HEK293 (cell line): ENCODE data around the gene SERINC4.

Source experiments
- CTCF ChIA-PET: fragments of 350-600 bp; formaldehyde crosslinking; extraction: SDS; loops from one replicate; lab custom pipeline; 2021; ENCODE audit warnings: antibody characterized with exemption; lab: Yijun Ruan, JAX
- POLR2A ChIA-PET: fragments of 300-600 bp; formaldehyde crosslinking; extraction: SDS; loops from one replicate; lab custom pipeline; 2020; ENCODE audit warnings: antibody characterized with exemption, inconsistent platforms; lab: Yijun Ruan, JAX
- H3K27ac ChIP-seq: fragments of 200-500 bp; sonication (Bioruptor generic); 2 replicates; pipeline ENCODE4 v1.5.1; 2014; ENCODE audit warnings: low read depth, low read length, control low read depth, inconsistent platforms; ENCODE audit errors: extremely low read depth
- H3K36me3 ChIP-seq, 2 experiments: fragments of 200-500 bp in 1 of 2; sonication (Bioruptor generic) in 1 of 2; 1 replicate in 1 of 2; 2 replicates in 1 of 2; pipeline ENCODE4 v1.5.1; 2014 to 2017; ENCODE audit warnings: inconsistent platforms in 2 of 2, low read length in 2 of 2; ENCODE audit not compliant: control insufficient read depth in 2 of 2, insufficient read depth in 1 of 2
- H3K4me1 ChIP-seq: fragments of 200-500 bp; sonication (Bioruptor generic); 2 replicates; pipeline ENCODE4 v1.5.1; 2014; ENCODE audit warnings: mild to moderate bottlenecking, low read length, inconsistent platforms; ENCODE audit not compliant: control insufficient read depth, insufficient read depth
- H3K4me3 ChIP-seq: 2 replicates; pipeline ENCODE4 v1.5.1; 2011; ENCODE audit warnings: low read depth, mild to moderate bottlenecking, control low read depth, low read length, moderate library complexity
- H3K9me3 ChIP-seq: fragments of 200-500 bp; sonication (Bioruptor generic); 2 replicates; pipeline ENCODE4 v1.5.1; 2014; ENCODE audit warnings: low read depth, low read length, inconsistent platforms; ENCODE audit not compliant: control insufficient read depth, insufficient read depth
- GLIS1 ChIP-seq: fragments of 450-650 bp; formaldehyde crosslinking; IDR thresholded peaks from 2 replicates; pipeline ENCODE4 v1.5.1; 2016; ENCODE audit warnings: missing biosample characterization, missing genetic modification characterization
- KLF1 ChIP-seq: fragments of 450-650 bp; formaldehyde crosslinking; IDR thresholded peaks from 2 replicates; pipeline ENCODE4 v1.5.1; 2016; ENCODE audit warnings: missing biosample characterization, missing genetic modification characterization
- KLF9 ChIP-seq: fragments of 450-650 bp; formaldehyde crosslinking; IDR thresholded peaks from 2 replicates; pipeline ENCODE4 v1.5.1; 2016; ENCODE audit warnings: missing biosample characterization, missing genetic modification characterization, low read depth
- SETDB1 ChIP-seq: IDR thresholded peaks from one replicate; pipeline ENCODE4 v1.6.1; 2017; ENCODE audit warnings: mild to moderate bottlenecking, low read length, moderate library complexity, mixed read lengths; ENCODE audit not compliant: insufficient read length
- SP7 ChIP-seq: fragments of 450-650 bp; formaldehyde crosslinking; IDR thresholded peaks from 2 replicates; pipeline ENCODE4 v1.5.1; 2016; ENCODE audit warnings: missing biosample characterization, missing genetic modification characterization
- TRIM28 ChIP-seq: IDR thresholded peaks from 2 replicates; pipeline ENCODE4 v1.6.1; 2011; ENCODE audit warnings: low read length, control low read depth, borderline replicate concordance
- ZBTB17 ChIP-seq: fragments of 450-650 bp; formaldehyde crosslinking; IDR thresholded peaks from 2 replicates; pipeline ENCODE4 v1.5.1; 2016; ENCODE audit warnings: missing biosample characterization, missing genetic modification characterization
- ZBTB21 ChIP-seq: fragments of 450-650 bp; formaldehyde crosslinking; IDR thresholded peaks from 2 replicates; pipeline ENCODE4 v1.5.1; 2017; ENCODE audit warnings: missing biosample characterization, missing genetic modification characterization
- ZFP3 ChIP-seq: fragments of 450-650 bp; formaldehyde crosslinking; IDR thresholded peaks from 2 replicates; pipeline ENCODE4 v1.5.1; 2016; ENCODE audit warnings: low read depth, missing biosample characterization, missing genetic modification characterization
- ZFP41 ChIP-seq: fragments of 450-650 bp; formaldehyde crosslinking; IDR thresholded peaks from 2 replicates; pipeline ENCODE4 v1.5.1; 2016; ENCODE audit warnings: missing biosample characterization, missing genetic modification characterization, borderline replicate concordance
- ZNF169 ChIP-seq: fragments of 450-650 bp; formaldehyde crosslinking; IDR thresholded peaks from 2 replicates; pipeline ENCODE4 v1.5.1; 2016; ENCODE audit warnings: missing biosample characterization, missing genetic modification characterization
- ZNF350 ChIP-seq: fragments of 450-650 bp; formaldehyde crosslinking; IDR thresholded peaks from 2 replicates; pipeline ENCODE4 v1.5.0; 2017; ENCODE audit warnings: missing biosample characterization, mild to moderate bottlenecking, missing genetic modification characterization
- ZNF394 ChIP-seq: fragments of 450-650 bp; formaldehyde crosslinking; IDR thresholded peaks from 2 replicates; pipeline ENCODE4 v1.5.1; 2016; ENCODE audit warnings: missing biosample characterization, missing genetic modification characterization, mild to moderate bottlenecking, moderate library complexity, borderline replicate concordance
- ZNF416 ChIP-seq: fragments of 450-650 bp; formaldehyde crosslinking; IDR thresholded peaks from 2 replicates; pipeline ENCODE4 v1.5.1; 2016; ENCODE audit warnings: missing biosample characterization, missing genetic modification characterization
- ZNF473 ChIP-seq: fragments of 450-650 bp; formaldehyde crosslinking; IDR thresholded peaks from 2 replicates; pipeline ENCODE4 v1.5.1; 2017; ENCODE audit warnings: missing biosample characterization, missing genetic modification characterization
- ZNF510 ChIP-seq: fragments of 450-650 bp; formaldehyde crosslinking; IDR thresholded peaks from 2 replicates; pipeline ENCODE4 v1.5.1; 2018; ENCODE audit warnings: mild to moderate bottlenecking, missing genetic modification characterization, missing biosample characterization; ENCODE audit not compliant: insufficient replicate concordance
- ZNF76 ChIP-seq: fragments of 450-650 bp; formaldehyde crosslinking; IDR thresholded peaks from 2 replicates; pipeline ENCODE4; 2016; ENCODE audit warnings: low read depth, missing biosample characterization, missing genetic modification characterization, borderline replicate concordance
- TF ChIP-seq, protein P1 (sequence below): fragments of 450-650 bp; formaldehyde crosslinking; IDR thresholded peaks from 2 replicates; pipeline ENCODE4 v1.5.1; 2016; ENCODE audit warnings: missing biosample characterization, missing genetic modification characterization
- TF ChIP-seq, protein P2 (sequence below): fragments of 450-650 bp; formaldehyde crosslinking; IDR thresholded peaks from 2 replicates; pipeline ENCODE4 v1.5.1; 2016; ENCODE audit warnings: missing biosample characterization, missing genetic modification characterization
- TF ChIP-seq, protein P3 (sequence below): fragments of 450-650 bp; formaldehyde crosslinking; IDR thresholded peaks from 2 replicates; pipeline ENCODE4 v1.5.1; 2017; ENCODE audit warnings: missing biosample characterization, missing genetic modification characterization

SERINC4 gene

DNA sequence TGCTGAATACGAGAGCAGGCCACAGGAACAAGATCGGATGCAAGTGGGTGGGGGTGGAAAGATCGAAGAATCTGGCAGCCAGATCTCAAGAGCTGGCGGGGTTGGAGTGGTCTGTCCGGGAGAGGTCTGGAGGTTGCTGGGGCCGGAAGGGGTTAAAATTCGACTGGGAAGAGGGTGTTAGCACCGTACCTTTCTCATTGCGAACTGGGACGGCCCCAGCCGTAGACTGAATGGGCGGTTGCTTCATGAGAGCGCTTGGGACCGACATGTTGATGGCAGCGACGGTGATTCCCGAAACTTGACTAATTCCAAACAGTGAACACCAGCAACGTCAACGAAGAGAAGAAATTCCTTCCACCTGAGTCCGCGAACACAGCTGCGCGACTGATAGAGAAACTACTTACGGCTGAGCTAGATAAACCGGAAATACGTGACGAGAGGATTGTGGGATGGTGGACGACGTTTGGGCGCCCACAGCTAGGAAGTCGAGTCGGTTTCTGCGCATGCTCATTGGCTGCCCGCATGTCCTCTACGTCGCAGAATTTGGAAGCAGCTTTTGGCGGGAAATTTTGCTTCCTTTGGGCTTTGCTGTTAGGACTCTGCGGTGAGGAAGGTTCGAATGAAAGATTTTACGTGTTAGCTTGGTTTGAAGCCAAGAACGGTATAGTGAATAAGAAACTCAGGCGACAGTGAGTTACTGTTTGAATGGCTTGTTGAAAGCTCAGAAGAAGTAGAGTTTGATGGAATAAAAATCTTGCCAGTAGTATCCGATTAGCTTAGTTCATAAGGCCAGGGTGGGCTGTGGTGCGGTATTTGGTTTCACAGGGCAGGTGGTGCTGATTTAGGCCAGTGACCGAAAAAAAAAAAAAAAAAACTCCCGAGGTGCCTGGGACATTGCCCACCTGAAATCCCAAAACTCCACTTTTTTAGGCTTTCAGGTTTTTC is 24.6 kb upstream of the SERINC4 start, which contains the start of gene MFAP1 (continued):
- peak; percentile 18; the same call in 1 of the 2 replicates for TF ChIP-seq TRIM28
- TF ChIP-seq ZBTB21 (tag by site-specific recombination) = peak; percentile 71
- TF ChIP-seq KLF1 (tag by site-specific recombination) = no peak
- TF ChIP-seq, protein P1, sequence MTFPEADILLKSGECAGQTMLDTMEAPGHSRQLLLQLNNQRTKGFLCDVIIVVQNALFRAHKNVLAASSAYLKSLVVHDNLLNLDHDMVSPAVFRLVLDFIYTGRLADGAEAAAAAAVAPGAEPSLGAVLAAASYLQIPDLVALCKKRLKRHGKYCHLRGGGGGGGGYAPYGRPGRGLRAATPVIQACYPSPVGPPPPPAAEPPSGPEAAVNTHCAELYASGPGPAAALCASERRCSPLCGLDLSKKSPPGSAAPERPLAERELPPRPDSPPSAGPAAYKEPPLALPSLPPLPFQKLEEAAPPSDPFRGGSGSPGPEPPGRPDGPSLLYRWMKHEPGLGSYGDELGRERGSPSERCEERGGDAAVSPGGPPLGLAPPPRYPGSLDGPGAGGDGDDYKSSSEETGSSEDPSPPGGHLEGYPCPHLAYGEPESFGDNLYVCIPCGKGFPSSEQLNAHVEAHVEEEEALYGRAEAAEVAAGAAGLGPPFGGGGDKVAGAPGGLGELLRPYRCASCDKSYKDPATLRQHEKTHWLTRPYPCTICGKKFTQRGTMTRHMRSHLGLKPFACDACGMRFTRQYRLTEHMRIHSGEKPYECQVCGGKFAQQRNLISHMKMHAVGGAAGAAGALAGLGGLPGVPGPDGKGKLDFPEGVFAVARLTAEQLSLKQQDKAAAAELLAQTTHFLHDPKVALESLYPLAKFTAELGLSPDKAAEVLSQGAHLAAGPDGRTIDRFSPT (tag by site-specific recombination) = no peak
- TF ChIP-seq GLIS1 (tag by site-specific recombination) = no peak
- peak; percentile 26 for TF ChIP-seq SETDB1
- TF ChIP-seq ZFP3 (tag by site-specific recombination) = no peak
- TF ChIP-seq ZBTB17 (tag by site-specific recombination) = peak; percentile 95
- no peak for TF ChIP-seq ZNF169 (tag by site-specific recombination)
- no peak for TF ChIP-seq KLF9
- TF ChIP-seq ZNF394 (tag by site-specific recombination) = peak; percentile 20; the same call in 1 of the 2 replicates
- no peak for TF ChIP-seq ZNF510

DNA sequence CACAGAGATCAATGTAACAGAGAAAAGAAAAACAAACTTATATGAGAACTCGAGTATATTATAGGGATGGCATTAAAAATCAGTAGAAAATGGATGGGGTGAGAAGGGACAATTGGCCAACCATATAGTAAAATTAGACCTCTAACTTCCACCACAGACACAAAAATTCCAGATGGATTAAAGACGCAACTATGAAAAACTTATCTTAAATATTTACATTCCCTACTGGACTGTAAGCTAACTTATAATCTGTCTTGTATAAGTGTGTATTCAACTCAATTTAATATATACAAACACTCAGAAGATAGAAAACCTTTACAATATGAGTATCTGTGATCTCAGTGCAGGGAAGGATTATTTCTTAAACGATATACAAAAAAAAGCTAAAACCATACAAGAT is 21.5 kb upstream of the SERINC4 start:
- POLR2A ChIA-PET = interaction anchor here (0.9 to 1.0 kb wide), 3 partner anchors 10 to 21 kb away, joined by 3 to 4 read pairs (median 3); partner anchors contain the start of gene HYPK
- H3K4me3 ChIP-seq = no peak overlapping the region
- H3K27ac ChIP-seq = no peak overlapping the region
- peaks cover 11 to 25% of the 10 kb centered on the region in 2 experiments; a peak in 2 of 3 replicates for H3K36me3 ChIP-seq
- CTCF ChIA-PET = no interaction called here
- TF ChIP-seq, protein P2, sequence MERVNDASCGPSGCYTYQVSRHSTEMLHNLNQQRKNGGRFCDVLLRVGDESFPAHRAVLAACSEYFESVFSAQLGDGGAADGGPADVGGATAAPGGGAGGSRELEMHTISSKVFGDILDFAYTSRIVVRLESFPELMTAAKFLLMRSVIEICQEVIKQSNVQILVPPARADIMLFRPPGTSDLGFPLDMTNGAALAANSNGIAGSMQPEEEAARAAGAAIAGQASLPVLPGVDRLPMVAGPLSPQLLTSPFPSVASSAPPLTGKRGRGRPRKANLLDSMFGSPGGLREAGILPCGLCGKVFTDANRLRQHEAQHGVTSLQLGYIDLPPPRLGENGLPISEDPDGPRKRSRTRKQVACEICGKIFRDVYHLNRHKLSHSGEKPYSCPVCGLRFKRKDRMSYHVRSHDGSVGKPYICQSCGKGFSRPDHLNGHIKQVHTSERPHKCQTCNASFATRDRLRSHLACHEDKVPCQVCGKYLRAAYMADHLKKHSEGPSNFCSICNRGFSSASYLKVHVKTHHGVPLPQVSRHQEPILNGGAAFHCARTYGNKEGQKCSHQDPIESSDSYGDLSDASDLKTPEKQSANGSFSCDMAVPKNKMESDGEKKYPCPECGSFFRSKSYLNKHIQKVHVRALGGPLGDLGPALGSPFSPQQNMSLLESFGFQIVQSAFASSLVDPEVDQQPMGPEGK (tag by site-specific recombination) = no peak
- TF ChIP-seq SP7 (tag by site-specific recombination) = no peak
- TF ChIP-seq, protein P3, sequence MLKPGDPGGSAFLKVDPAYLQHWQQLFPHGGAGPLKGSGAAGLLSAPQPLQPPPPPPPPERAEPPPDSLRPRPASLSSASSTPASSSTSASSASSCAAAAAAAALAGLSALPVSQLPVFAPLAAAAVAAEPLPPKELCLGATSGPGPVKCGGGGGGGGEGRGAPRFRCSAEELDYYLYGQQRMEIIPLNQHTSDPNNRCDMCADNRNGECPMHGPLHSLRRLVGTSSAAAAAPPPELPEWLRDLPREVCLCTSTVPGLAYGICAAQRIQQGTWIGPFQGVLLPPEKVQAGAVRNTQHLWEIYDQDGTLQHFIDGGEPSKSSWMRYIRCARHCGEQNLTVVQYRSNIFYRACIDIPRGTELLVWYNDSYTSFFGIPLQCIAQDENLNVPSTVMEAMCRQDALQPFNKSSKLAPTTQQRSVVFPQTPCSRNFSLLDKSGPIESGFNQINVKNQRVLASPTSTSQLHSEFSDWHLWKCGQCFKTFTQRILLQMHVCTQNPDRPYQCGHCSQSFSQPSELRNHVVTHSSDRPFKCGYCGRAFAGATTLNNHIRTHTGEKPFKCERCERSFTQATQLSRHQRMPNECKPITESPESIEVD (tag by site-specific recombination) = no peak
- TF ChIP-seq ZNF416 (tag by site-specific recombination) = no peak
- TF ChIP-seq ZNF350 (tag by site-specific recombination) = no peak
- no peak for TF ChIP-seq ZNF76 (tag by site-specific recombination)
- no peak for TF ChIP-seq ZNF473
- TF ChIP-seq ZFP41 (tag by site-specific recombination) = no peak
- no peaks in the 10 kb centered on the region for H3K9me3 ChIP-seq
- 0 out of 2 replicates have a peak, but pooled peaks cover 4% of the 10 kb centered on the region for H3K4me1 ChIP-seq
